Dedifferentiated amniotic fluid mesenchymal stem cell (primary cell): ENCODE data around the gene AGBL4.
"Not testable (repeated sequence)": the region's sequence is repeated elsewhere in the genome, so short reads cannot be mapped to it uniquely, and the experiment has no call there.

Experiments used
- DNase-seq: peaks from one replicate; pipeline ENCODE4 v3.0.0-alpha.2; 2016; ENCODE audit errors: extremely low spot score

The AGBL4 gene

DNA sequence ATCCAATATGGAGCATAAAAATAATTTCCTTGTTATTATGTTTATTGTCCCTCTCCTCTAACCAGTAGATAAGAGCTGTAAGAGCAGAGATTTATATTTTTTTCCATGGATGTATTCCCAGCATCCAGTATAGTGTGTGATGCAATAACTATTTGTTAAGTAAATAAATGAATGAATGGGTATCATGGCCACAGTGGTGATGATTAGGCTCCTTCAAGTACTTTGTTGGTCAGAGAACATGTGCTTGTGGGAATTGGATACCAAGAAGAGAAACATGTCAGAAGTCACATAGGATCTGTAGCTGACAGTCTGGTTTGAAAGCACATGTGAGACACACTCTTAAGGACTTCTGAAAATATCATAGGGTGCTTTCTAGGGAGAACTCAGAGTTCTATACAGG is 588.5 kb downstream of the AGBL4 start:
- DNase-seq, result no peak

GRCh38 chr1:49424782-49425181 is 599.0 kb downstream of the AGBL4 start:
- no peak for DNase-seq

DNA sequence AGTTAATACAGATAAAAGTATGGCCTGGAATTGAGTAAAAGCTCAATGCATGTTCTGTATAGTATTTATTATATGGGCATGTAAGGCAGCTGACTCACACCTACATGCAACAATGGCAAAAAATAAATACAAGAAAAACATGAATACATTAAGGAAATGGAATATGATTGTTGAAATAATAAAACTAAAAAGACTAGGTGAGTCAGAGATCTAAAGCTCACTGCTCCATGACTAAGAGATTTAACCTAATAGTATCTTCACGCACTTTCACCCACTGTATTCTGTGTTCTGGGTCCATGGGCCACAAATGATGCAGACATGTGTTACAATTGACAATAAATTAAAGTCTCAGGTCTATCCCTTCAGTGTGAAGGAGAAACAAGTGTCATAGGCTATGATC is 607.0 kb downstream of the AGBL4 start:
- no peak for DNase-seq

DNA sequence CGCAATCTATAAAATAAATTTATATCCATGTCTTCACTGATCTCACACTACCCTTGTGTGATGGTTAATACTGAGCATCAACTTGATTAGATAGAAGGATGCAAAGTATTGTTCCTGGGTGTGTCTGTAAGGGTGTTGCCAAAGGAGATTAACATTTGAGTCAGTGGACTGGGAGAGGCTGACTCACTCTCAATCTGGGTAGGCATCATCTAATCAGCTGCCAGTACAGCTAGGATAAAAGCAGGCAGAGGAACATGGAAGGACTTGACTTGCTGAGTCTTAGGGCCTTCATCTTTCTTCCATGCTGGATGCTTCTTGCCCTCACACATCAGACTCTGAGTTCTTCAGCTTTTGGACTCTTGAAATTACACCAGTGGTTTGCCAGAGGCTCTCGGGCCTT is 615.4 kb downstream of the AGBL4 start:
- DNase-seq, result no peak

DNA sequence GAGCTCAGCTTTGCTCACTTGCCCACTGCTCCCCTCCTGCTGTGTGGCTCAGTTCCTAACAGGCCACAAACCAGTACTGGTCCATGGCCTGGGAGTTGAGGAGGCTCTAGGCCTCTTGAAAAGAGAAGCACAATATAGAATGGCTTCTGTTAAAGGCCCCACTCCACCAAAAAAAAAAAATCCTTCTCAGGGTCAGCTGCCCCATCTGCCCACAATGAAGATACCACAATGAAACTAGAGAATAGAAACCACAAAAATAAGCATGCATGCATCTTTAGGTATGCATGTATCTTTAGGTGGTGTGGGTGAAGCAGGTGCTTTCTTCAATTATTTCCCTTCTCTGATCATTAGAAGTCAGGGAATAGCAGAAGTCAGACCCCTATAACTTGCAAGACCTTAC is 626.7 kb downstream of the AGBL4 start:
- DNase-seq, result no peak

DNA sequence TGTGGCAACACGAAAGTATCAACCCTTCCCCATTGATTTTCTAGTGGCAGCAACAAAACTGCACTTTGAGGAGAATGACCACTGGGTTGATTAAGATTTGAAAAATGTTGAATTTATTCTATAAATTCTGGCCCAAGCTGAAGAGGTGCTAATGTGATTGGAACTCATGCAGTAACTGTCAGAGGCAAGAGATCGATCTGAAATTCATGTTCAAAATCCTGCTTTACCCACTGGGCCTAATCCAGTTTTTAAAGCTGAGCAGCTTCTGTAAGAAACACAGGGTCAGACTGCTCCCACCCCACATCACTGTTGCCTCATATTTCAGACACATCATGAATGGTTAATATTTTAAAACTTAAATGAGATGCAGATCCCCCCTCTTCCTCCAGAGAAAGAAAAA is 629.6 kb downstream of the AGBL4 start:
- no peak for DNase-seq

DNA sequence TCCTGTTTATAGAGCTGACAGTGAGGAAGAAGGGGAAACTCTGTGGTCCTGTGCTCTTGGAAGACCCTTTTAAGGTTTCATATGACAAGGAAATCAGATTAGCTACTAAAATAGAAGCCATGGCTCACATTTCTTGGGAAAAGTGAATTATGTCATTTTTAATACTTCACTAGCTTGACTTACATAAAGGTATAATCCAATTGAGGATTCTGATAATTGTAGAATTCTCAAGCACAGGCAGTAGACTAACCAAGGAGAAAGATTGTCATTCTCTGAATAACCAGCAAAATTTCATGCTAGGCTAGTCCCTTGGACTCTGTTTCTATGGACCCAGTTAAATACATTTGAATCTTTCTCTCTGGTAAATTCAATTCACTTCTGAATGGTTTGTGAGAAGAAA is 634.1 kb downstream of the AGBL4 start:
- DNase-seq, result no peak

GRCh38 chr1:49364676-49365075 is 659.1 kb downstream of the AGBL4 start:
- no peak for DNase-seq

- DNase-seq, result no peak
Observed at GRCh38 chr1:49363628-49364027, 660.1 kb downstream of the AGBL4 start.

- no peak for DNase-seq
Observed at GRCh38 chr1:49358036-49358435, 665.7 kb downstream of the AGBL4 start.

GRCh38 chr1:49356594-49356993 is 667.2 kb downstream of the AGBL4 start:
- no peak for DNase-seq

DNA sequence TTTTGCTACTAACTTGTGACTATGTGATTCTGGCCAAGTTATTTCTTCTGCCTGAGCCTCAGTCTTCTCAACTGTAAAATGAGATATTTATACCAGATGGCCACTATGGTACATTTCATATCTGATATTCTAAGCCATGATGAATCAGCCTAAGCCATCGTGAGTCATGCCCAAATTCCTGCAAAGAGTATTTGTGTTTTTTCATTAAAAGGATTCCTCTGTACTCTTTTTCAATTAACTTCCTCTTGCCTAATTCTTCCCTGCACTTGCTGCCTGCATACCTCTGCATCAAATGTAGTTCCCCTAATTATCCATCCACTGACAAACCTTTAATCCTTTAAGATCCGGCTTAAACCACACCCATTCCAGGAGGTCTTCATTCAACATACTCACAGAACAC is 672.0 kb downstream of the AGBL4 start:
- peak; percentile 38 for DNase-seq

- no peak for DNase-seq
Observed at GRCh38 chr1:49346767-49347349, 676.9 kb downstream of the AGBL4 start.

DNA sequence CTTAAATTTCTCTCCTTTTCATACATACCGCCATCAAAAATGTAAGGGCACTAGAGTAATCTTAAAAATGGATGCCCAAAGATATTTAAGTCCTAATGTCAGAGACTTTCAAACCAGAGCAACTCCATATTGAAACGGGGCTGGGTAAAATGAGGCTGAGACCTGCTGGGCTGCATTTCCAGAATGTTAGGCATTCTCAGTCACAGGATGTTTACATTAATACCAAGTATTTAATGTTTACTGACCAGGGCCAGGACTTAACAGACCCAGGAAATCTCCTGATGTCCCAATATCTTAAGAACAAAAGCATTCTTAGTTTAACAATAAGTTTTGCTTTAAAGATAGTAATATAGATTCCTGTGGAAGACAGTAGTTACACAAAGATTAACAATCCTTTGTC is 683.2 kb downstream of the AGBL4 start:
- DNase-seq, result no peak

- DNase-seq, result no peak
Observed at GRCh38 chr1:49339043-49339442, 684.7 kb downstream of the AGBL4 start.

DNA sequence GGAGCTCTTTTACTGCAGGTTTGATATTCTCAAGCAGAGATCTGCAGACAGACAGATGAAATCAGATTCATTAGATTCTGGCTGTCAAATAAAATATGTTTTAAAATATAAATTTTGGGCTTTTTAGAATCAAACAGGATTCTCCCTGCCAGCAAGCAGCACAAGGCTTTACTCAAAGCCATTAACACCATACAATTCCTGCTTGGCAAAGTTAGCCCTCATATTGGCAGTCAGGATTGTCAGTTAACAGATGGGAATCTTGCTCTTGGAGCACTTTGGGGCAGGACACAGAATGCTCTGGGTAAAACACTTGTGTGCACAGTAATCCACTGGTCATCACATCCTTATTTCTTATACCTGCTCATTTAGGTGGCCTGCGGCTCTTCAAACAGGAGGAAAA is 686.5 kb downstream of the AGBL4 start:
- DNase-seq, result no peak

DNA sequence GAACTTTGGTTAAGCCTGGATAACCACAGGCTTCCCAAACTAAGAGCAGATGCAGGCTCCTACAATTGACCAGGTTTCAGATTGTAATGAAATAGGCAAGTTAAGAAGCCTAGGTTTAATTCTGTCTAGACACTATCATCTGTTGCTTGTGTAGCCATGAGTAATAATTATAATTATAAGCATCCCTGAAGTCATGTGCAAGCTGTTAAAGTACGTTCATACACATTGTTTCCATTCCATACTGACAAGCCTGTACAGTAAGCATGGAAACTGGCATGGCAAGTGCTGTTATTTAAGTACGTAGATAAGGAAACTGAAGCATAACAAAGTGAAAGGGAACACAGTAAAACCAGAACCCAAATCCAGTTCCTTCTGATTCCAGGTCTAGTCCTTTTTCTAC is 689.8 kb downstream of the AGBL4 start:
- DNase-seq, result no peak

DNA sequence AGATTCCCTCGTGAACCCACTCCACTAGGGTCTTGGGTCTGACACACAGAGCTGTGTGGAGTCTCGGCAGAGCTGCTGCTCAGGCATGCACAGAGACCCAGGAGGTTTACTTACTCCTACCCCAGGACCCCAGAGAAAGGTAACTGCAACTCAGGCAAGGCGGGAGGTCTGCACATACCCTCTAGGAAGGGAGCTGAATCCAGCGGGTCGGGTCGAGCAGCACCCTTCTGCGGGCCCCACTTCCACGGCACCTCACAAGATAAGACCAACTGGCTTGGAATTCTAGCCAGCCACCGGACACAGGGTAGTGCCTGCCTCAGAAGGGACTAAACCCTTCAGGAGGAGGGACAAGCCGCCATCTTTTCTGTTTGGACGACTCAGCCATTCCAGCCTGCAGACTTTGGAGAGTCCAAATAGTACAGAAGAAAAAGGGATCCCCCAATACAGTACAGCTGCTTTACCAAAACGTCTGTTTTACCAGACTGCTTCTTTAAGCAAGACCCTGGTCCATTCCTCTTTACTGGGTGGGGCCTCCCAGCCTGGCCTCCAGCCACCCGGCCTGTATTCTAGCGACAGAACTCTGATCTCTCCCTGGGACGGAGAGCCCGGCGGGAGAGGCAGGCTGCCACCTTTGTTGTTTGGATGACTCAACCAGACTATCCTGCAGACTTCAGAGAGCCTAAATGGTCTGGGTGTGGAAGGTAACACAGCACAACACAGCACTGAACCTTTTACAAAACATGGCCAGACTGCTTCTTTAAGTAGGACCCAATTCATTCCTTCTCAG is 692.5 kb downstream of the AGBL4 start:
- no peak for DNase-seq

DNA sequence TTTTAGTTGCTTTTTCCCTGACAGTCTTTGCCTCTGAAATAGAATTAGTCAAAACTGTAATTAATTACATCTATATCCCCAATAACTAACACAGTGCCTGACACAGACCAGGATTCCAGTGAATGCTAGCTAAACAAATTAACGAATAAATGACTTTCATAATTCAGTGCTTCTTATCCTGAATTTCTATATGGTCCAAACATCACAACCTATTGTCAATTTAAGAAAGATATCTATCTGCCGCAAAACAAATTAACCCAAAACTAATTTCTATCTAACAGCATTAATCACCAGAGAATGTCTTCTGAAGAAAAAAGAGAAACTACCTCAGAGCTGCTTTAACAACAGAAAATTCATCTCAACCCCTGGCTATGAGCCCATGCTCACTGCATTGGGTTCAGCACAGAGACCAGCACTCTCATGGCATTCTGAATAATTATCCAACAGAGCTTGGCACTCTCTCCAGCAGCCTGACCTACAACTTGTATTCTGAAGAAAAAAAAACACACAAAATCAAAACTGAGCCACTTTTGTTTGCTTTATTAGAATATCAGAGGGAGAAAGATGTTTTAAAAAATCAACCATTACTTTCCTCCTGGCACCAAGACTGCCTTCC is 699.7 kb downstream of the AGBL4 start:
- no peak for DNase-seq

DNA sequence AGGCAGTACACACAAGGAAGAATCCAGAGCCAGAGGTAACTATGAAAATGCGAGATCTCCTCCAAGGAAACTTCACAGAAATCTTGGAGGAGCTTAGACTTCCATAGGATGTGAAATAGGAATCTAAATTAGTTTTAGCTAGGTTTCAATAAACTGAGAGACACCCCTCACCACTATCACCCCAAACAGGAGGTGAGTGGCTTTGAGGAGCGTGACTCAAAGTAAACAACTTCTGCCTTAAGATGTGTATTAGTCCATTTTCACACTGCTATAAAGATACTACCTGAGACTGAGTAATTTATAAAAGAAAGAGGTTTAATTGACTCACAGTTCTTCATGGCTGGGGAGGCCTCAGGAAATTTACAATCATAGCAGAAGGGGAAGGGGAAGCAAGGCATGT is 703.3 kb downstream of the AGBL4 start:
- DNase-seq, result not testable (repeated sequence)

GRCh38 chr1:49319426-49319963 is 704.3 kb downstream of the AGBL4 start:
- DNase-seq, result no peak

DNA sequence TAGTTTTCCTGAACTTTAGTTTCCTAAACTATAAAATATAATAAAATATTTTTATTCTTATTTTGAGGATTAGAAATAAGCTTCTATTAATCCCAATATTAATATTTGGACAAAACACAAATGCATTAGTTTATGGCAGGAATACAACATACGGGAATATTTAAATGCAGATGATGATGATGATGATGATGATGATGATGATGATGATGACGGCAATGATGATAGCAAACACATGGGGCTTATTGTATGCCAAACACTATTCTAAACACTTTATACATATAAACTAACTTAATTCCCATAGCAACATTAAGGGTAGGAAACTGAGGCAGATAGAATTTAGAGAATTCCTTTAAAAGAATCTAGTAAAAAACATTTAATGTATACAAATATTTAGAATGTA is 705.5 kb downstream of the AGBL4 start:
- no peak for DNase-seq

GRCh38 chr1:49307457-49307856 is 716.3 kb downstream of the AGBL4 start:
- DNase-seq, result no peak
